Left ventricle myocardium inferior (tissue), 1 donor: ENCODE measurements around the gene CADPS. TPM values are rescaled to one million over a fixed set of nuclear protein-coding genes. Genes with fewer than 3 reads are reported as not detected.

ENCODE experiments used
- DNase-seq: peaks from one replicate; pipeline ENCODE4 v3.0.0-alpha.2; 2020
- H3K27ac ChIP-seq: fragments of 200-600 bp; replicated peaks from 2 replicates; pipeline ENCODE4 v1.8.0; 2021
- H3K27me3 ChIP-seq: fragments of 200-600 bp; 2 replicates; pipeline ENCODE4 v1.8.0; 2021; ENCODE audit warnings: low read depth
- H3K36me3 ChIP-seq: fragments of 200-600 bp; 2 replicates; pipeline ENCODE4 v1.8.0; 2021
- H3K4me1 ChIP-seq: fragments of 200-600 bp; 2 replicates; pipeline ENCODE4 v1.8.0; 2021
- H3K4me3 ChIP-seq: fragments of 200-600 bp; 2 replicates; pipeline ENCODE4 v1.8.0; 2021; ENCODE audit warnings: mild to moderate bottlenecking, moderate library complexity
- H3K9me3 ChIP-seq: fragments of 200-600 bp; replicated peaks from 2 replicates; pipeline ENCODE4 v1.8.0; 2021
- intact Hi-C: fragments of 100-400 bp; cut with micrococcal nuclease; formaldehyde crosslinking; loops from one replicate; pipeline ENCODE4 v1.11.0; 2022
- total RNA-seq: library from RNA; stranded (reverse); fragmentation: NEBNext Ultra II Directional; extraction: Animal tissue kit (Norgen Biotek cat#: 25700); gene quantifications from one replicate; pipeline ENCODE4 v1.2.1, GENCODE V29; 2021
- TF ChIP-seq, protein P1 (sequence below): fragments of 200-600 bp; IDR thresholded peaks from 2 replicates; pipeline ENCODE4 v1.8.0; 2021; ENCODE audit warnings: antibody characterized with exemption, mild to moderate bottlenecking, borderline replicate concordance
- donor health status: DM: no; HTN: yes; CAD: no; lungs with severe emphysema.

The CADPS gene
- total RNA-seq, 1 donor from 2014 or later, result 25.0 TPM

DNA sequence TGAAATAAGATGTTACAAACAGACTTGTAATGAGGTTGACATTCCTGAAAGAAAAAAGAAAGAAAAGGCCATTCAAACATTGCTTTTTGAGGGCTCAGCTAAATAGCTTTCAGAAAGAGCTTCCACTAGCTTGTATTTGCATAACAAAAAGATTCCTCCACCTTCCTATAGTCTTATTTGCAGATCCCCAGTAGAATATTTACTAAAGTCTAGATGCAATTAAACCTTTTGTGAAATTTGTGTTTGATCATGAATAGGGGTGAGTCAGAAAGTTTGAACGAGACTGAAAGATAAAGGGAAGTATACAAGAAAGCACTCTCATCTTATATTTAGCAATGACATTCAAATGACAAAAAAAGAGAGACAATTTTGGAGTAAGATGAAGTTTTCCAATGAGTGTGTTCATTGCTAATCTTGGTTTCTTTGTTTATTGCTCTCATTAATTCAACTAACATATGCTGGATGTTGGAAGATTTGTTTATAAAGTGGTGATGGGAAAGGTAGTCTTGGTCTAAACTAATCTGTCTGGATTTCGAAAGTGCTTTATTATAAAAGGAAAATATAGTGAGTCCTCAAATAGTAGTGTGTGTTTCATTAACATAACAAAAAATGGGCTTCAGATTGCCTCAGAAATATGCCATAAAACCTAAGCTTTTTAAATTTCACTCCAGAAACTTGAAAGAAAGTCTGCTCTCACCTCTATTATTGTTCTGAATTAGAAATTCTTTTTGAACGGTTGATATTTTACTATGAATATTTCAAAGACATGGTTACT lies 9.1 kb upstream of the CADPS start:
- Histone ChIP-seq H3K4me1 (no peaks in the 10 kb centered on the region), H3K27me3 (peaks cover 3% of the 10 kb centered on the region), H3K27ac (no peak overlapping the region), H3K36me3 (no peaks in the 10 kb centered on the region), H3K9me3 (no peaks in the 10 kb centered on the region), H3K4me3 (no peak overlapping the region)
- DNase-seq, result no peak
- TF ChIP-seq, protein P1, sequence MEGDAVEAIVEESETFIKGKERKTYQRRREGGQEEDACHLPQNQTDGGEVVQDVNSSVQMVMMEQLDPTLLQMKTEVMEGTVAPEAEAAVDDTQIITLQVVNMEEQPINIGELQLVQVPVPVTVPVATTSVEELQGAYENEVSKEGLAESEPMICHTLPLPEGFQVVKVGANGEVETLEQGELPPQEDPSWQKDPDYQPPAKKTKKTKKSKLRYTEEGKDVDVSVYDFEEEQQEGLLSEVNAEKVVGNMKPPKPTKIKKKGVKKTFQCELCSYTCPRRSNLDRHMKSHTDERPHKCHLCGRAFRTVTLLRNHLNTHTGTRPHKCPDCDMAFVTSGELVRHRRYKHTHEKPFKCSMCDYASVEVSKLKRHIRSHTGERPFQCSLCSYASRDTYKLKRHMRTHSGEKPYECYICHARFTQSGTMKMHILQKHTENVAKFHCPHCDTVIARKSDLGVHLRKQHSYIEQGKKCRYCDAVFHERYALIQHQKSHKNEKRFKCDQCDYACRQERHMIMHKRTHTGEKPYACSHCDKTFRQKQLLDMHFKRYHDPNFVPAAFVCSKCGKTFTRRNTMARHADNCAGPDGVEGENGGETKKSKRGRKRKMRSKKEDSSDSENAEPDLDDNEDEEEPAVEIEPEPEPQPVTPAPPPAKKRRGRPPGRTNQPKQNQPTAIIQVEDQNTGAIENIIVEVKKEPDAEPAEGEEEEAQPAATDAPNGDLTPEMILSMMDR, result no peak
- intact Hi-C loops, result no loop called here

DNA sequence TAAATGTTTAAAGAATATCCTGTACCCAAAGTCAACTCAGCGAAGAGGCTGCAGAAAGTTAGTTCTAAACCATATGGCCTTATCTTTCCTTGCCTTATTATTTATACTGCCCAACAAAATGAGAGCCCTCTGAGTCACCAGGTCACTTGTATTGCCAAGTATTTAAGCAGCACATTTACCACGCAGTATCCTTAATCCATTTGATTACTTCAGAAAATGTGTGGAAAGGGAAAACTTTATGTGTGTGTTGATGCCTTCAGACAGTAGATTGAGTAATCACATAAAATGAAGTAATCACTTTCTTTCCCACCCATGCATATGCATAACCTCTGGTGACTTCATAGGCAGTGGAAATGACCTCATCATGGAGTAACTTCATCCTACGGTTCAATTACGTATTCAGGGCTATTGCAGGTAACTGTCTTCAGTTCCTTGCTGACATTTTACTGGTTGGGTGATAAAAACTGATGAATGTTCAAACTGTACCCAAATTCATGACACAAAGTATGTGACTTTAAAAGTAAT lies 7.5 kb upstream of the CADPS start:
- H3K27ac ChIP-seq, result no peak overlapping the region
- TF ChIP-seq, protein P1, result no peak

DNA sequence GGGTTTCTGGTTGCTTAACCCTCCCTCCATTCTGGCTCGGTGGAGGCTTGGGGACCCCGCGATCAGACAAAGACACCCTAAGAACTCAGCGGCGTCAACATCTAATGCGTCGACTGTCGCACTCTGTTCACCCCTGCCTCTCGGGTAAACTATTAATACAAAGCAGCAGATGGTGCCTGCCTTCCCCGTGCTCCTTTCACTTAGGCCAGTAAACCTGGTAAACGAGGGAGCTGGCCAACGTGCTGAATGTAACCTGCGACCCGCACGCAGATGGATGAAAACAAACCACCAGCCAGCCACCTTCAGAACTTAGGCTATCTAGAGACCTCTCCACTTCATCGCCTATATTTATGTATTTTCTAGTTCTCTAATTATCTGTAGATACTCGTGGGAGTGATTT lies 848 bp upstream of the CADPS start:
- Histone ChIP-seq H3K4me1 (peaks cover 30% of the 10 kb centered on the region), H3K9me3 (peaks cover 7% of the 10 kb centered on the region), H3K36me3 (no peaks in the 10 kb centered on the region), H3K27ac (no peak overlapping the region), H3K4me3 (peak overlapping the region; percentile 73), H3K27me3 (peaks cover 58% of the 10 kb centered on the region)
- TF ChIP-seq, protein P1, result no peak
- peak; percentile 42 for DNase-seq
- intact Hi-C loops, result no loop called here

More for the DNA sequence above, 7.5 kb upstream of the CADPS start:
- Histone ChIP-seq H3K9me3 (no peaks in the 10 kb centered on the region), H3K27me3 (peaks cover 6% of the 10 kb centered on the region), H3K4me1 (no peaks in the 10 kb centered on the region), H3K36me3 (no peaks in the 10 kb centered on the region), H3K4me3 (no peak overlapping the region)
- DNase-seq, result no peak
- intact Hi-C loops, result no loop called here

DNA sequence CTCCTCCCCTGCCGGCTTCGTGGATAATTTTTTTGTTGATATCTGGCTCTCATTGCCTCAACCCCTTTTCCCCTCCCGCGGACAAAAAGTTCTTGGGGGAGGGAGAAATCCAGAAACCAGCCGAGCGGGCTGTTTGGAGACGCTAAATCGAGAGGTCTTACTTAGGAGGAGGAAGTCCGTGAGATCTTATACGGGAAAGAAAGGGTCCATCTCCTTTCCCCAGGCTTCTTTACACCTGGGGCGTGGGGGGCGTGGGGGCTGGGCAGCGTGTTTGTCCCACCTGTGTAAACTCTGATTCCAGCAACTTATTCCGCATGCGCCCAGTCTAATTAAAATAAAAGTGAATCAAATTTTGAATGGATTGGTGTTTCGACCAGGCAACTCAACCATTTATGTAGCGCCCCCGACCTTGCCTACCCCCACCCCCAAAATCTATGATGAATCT lies 364 bp upstream of the CADPS start:
- Histone ChIP-seq H3K4me1 (peaks cover 30% of the 10 kb centered on the region), H3K27ac (no peak overlapping the region), H3K27me3 (peaks cover 56% of the 10 kb centered on the region), H3K36me3 (no peaks in the 10 kb centered on the region), H3K4me3 (peak overlapping the region; percentile 73), H3K9me3 (peaks cover 7% of the 10 kb centered on the region)
- no peak for DNase-seq
- TF ChIP-seq, protein P1, result no peak
- intact Hi-C loops, result no loop called here

DNA sequence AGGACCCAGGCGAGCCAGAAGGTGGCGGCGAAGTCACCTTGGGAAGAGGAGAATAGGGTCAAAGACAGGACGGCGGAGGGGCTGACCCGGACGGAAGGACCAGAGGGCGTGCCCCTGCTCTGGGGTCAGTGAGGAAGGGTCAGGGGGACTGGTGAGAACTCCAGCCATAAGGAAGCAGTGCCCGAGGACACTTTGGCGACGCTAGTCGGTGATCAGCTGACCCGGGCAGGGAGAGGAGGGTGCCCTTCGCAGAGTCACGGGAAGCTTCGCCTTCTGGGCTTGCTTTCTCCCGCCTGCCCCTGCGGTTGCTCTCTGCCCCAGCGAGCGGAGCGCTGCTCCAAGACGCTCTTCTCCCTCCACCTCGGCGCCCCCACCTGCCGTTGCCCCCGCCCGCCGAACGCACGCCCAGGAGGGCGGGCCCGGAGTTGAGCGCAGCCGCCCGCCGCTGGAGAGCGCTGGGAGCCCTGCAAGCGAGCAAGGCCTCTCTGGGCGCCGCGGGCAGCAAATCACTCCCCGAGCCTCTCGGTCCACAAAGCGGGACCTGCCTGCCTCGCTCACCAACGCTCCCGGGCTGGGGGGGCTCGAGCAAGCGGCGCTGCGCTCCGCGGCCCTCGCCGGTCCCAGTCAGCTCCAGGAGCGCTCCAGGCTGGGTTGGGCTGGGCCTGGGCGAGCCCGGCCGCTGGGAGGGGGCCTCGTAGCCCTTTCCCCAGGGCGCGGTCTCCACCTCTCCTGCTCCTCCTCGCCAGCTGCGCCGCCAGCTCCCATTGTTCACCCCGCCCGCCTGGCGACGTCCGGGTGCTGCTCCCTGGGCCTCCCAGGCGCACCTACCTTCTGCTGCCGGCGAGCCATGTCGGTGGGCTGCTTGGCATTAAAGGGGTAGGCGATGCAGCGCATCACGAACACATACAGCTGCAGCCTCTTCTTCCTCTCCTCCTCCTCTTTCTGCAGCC lies 1.2 kb downstream of the CADPS start:
- TF ChIP-seq, protein P1, result no peak
- intact Hi-C loops, result no loop called here
- Histone ChIP-seq H3K27ac (peak overlapping the region; percentile 89), H3K27me3 (peaks cover 56% of the 10 kb centered on the region), H3K36me3 (no peaks in the 10 kb centered on the region), H3K4me1 (peaks cover 30% of the 10 kb centered on the region), H3K9me3 (peaks cover 7% of the 10 kb centered on the region), H3K4me3 (peak overlapping the region; percentile 73)
- peak; percentile 58 for DNase-seq
